H1 (cell line): ENCODE measurements around the gene TP63. TPM values are rescaled to one million over a fixed set of nuclear protein-coding genes. Genes with fewer than 3 reads are reported as not detected.

Experiments
- EZH2 ChIP-seq: fragments of 200-600 bp; sonication (generic); IDR thresholded peaks from 2 replicates; pipeline ENCODE4 v1.7.1; 2012; ENCODE audit warnings: low read depth, mild to moderate bottlenecking, moderate library complexity, low read length, inconsistent platforms; ENCODE audit not compliant: severe bottlenecking
- MAFK ChIP-seq: IDR thresholded peaks from 2 replicates; pipeline ENCODE4 v1.6.1; 2012; ENCODE audit warnings: low read depth, mild to moderate bottlenecking, improper control_type of control experiment, low read length
- NANOG ChIP-seq: IDR thresholded peaks from 2 replicates; pipeline ENCODE4 v1.6.1; 2011; ENCODE audit warnings: low read length, low read depth, mild to moderate bottlenecking, inconsistent platforms; ENCODE audit not compliant: insufficient read depth, poor library complexity, severe bottlenecking
- TCF12 ChIP-seq: IDR thresholded peaks from 2 replicates; pipeline ENCODE4 v1.6.1; 2011; ENCODE audit warnings: low read depth, mild to moderate bottlenecking, low read length
- TEAD4 ChIP-seq: IDR thresholded peaks from 2 replicates; pipeline ENCODE4 v1.6.1; 2012; ENCODE audit warnings: low read depth, low read length, inconsistent platforms, mixed read lengths
- polyA plus RNA-seq, 7 experiments: library from polyadenylated mRNA; depleted of rRNA in 3 of 7; stranded (reverse) in 5 of 7; unstranded in 2 of 7; fragments of >200 nt in 5 of 7; fragments of 200-250 nt in 2 of 7; gene quantifications; 1 replicate in 5 of 7; 2 replicates in 1 of 7; 4 replicates in 1 of 7; pipeline versions ENCODE4 v1.2.1 to v1.2.3, GENCODE V29; 2011 to 2013; ENCODE audit warnings: missing spikeins in 2 of 7, mixed read lengths in 2 of 7
- total RNA-seq: library from RNA; stranded (reverse); fragmentation: NEBNext Ultra II Directional; extraction: Animal tissue kit (Norgen Biotek cat#: 25700); gene quantifications from 2 replicates; pipeline ENCODE4 v1.2.1, GENCODE V29; 2021

Gene TP63
- total and polyA plus RNA-seq, 2 of the 8 experiments (the other 6 are each of a cell fraction or from before 2014, with no cell fraction given), result not detected

GRCh38 chr3:189797103-189797750 is 166.0 kb downstream of the TP63 start (continued):
- no peak for TF ChIP-seq NANOG
- TF ChIP-seq TEAD4, result no peak
- no peak for TF ChIP-seq EZH2
- TF ChIP-seq TCF12, result no peak
- TF ChIP-seq MAFK, result no peak
- TF ChIP-seq, all 59 proteins: peak for 0
